Common myeloid progenitor, CD34-positive (primary cell): ENCODE data around the gene ZNF837.
A peak's percentile ranks its signal among the peaks of the same experiment; 100 is the strongest.
"Not testable (repeated sequence)": the region's sequence is repeated elsewhere in the genome, so short reads cannot be mapped to it uniquely, and the experiment has no call there.

ENCODE experiments used
- CTCF ChIA-PET: fragments of 350-600 bp; sonication (Branson Sonifier 250); formaldehyde crosslinking; loops from one replicate; lab custom pipeline; 2021; ENCODE audit warnings: antibody characterized with exemption; lab: Charles Lee
- POLR2A ChIA-PET: fragments of 350-600 bp; sonication (Branson Sonifier 250); formaldehyde crosslinking; loops from one replicate; lab custom pipeline; 2021; ENCODE audit warnings: antibody characterized with exemption; lab: Charles Lee
- DNase-seq, 3 donors: peaks; one replicate each; pipeline versions ENCODE4 v3.0.0 to v3.0.0-alpha.2; 2013
- H3K27ac ChIP-seq, 2 experiments: 1 replicate in 1 of 2; 2 replicates in 1 of 2; pipeline ENCODE4 v1.7.0; 2013; ENCODE audit warnings: inconsistent platforms in 2 of 2, low read length in 2 of 2, mild to moderate bottlenecking in 2 of 2, low read depth in 1 of 2, moderate library complexity in 1 of 2; ENCODE audit not compliant: severe bottlenecking in 2 of 2, insufficient read depth in 1 of 2, poor library complexity in 1 of 2
- H3K27me3 ChIP-seq, 5 experiments: replicated peaks in 2 of 5; 1 replicate in 3 of 5; 2 replicates in 2 of 5; pipeline versions ENCODE4 v1.6.1 to v1.7.0; 2013; ENCODE audit warnings: low read length in 4 of 5, mild to moderate bottlenecking in 2 of 5, moderate library complexity in 2 of 5, inconsistent platforms in 1 of 5; ENCODE audit not compliant: insufficient read depth in 5 of 5, control insufficient read depth in 4 of 5
- H3K36me3 ChIP-seq, 4 experiments: 1 replicate in 2 of 4; 2 replicates in 2 of 4; pipeline versions ENCODE4 v1.6.1 to v1.7.0; 2013; ENCODE audit warnings: low read length in 3 of 4, control low read depth in 1 of 4, mild to moderate bottlenecking in 1 of 4; ENCODE audit not compliant: control insufficient read depth in 4 of 4, insufficient read depth in 4 of 4
- H3K4me1 ChIP-seq, 4 experiments: 1 replicate in 3 of 4; 2 replicates in 1 of 4; pipeline versions ENCODE4 v1.6.1 to v1.7.1; 2013; ENCODE audit warnings: low read length in 3 of 4, mild to moderate bottlenecking in 3 of 4, control low read depth in 1 of 4, inconsistent platforms in 1 of 4, moderate library complexity in 1 of 4; ENCODE audit not compliant: control insufficient read depth in 4 of 4, insufficient read depth in 4 of 4; ENCODE audit errors: control extremely low read depth in 1 of 4
- H3K4me3 ChIP-seq, 7 experiments: 1 replicate in 4 of 7; 2 replicates in 3 of 7; pipeline versions ENCODE4 v1.5.1 to v1.7.0; 2013; ENCODE audit warnings: mild to moderate bottlenecking in 7 of 7, low read length in 6 of 7, moderate library complexity in 6 of 7, inconsistent platforms in 2 of 7, low read depth in 2 of 7, control low read depth in 1 of 7; ENCODE audit not compliant: insufficient read depth in 4 of 7, control insufficient read depth in 1 of 7; ENCODE audit errors: extremely low read depth in 1 of 7
- H3K9me3 ChIP-seq, 5 experiments: 1 replicate in 4 of 5; 2 replicates in 1 of 5; pipeline versions ENCODE4 v1.6.1 to v1.7.1; 2013; ENCODE audit warnings: low read length in 4 of 5, mild to moderate bottlenecking in 2 of 5, inconsistent platforms in 1 of 5, low read depth in 1 of 5, moderate library complexity in 1 of 5; ENCODE audit not compliant: control insufficient read depth in 4 of 5, insufficient read depth in 2 of 5; ENCODE audit errors: control extremely low read depth in 1 of 5
- WGBS: methylation state at CpG from one replicate; pipeline ENCODE4 v1.1.5; 2013; ENCODE audit not compliant: insufficient coverage; 5-methylcytosine and 5-hydroxymethylcytosine counted together

Gene ZNF837

GRCh38 chr19:58381460-58382212 lies 806 bp upstream of the ZNF837 start:
- Histone ChIP-seq H3K9me3 (no peaks in the 10 kb centered on the region), H3K27me3 (no peaks in the 10 kb centered on the region), H3K4me1 (peaks cover 0 to 41% (median 39%) of the 10 kb centered on the region in 4 experiments), H3K27ac (peak overlapping the region; percentile 77 to 87), H3K36me3 (no peaks in the 10 kb centered on the region), H3K4me3 (peak overlapping the region; percentile 10 to 80 (median 74))
- 39% methylated on average over 18 of the region's 26 CpGs for WGBS
- POLR2A ChIA-PET: interaction anchor here (0.7 kb wide), 2 partner anchors 30 to 55 kb away, joined by 3 to 6 read pairs; no protein-coding TSS in a partner anchor
- DNase-seq: no peak
- CTCF ChIA-PET: interaction anchor here (1.6 kb wide), 1 partner anchor 18 kb away, joined by 5 read pairs; no protein-coding TSS in a partner anchor

- H3K27ac ChIP-seq: peak overlapping the region; percentile 41 to 87
- H3K4me1 ChIP-seq: peaks cover 0 to 27% (median 24%) of the 10 kb centered on the region in 4 experiments
- no peaks in the 10 kb centered on the region for H3K27me3 ChIP-seq
- no peaks in the 10 kb centered on the region for H3K36me3 ChIP-seq
- 10% methylated on average over 23 of the region's 24 CpGs for WGBS
- H3K4me3 ChIP-seq: peak overlapping the region; percentile 56 to 80 (median 74)
- CTCF ChIA-PET: interaction anchor here (0.8 to 1.5 kb wide), 4 partner anchors 11 to 28 kb away, joined by 3 to 6 read pairs (median 4); partner anchors contain the start of gene ZNF584
- DNase-seq: no peak
- POLR2A ChIA-PET: interaction anchor here (0.5 kb wide), 1 partner anchor 177 kb away, joined by 3 read pairs; no protein-coding TSS in a partner anchor
- no peaks in the 10 kb centered on the region for H3K9me3 ChIP-seq
Measured at GRCh38 chr19:58380037-58380661, 681 bp downstream of the ZNF837 start.

GRCh38 chr19:58379246-58379645 lies 1.6 kb downstream of the ZNF837 start:
- Histone ChIP-seq H3K4me1 (peaks cover 0 to 27% (median 22%) of the 10 kb centered on the region in 4 experiments), H3K27me3 (no peaks in the 10 kb centered on the region), H3K9me3 (no peaks in the 10 kb centered on the region), H3K36me3 (no peaks in the 10 kb centered on the region), H3K4me3 (no peak overlapping the region), H3K27ac (no peak overlapping the region)
- POLR2A ChIA-PET: no interaction called here
- CTCF ChIA-PET: interaction anchor here (0.8 to 1.5 kb wide), 4 partner anchors 10 to 29 kb away, joined by 3 to 6 read pairs (median 4); partner anchors contain the start of gene ZNF584
- no peak for DNase-seq
- WGBS: 89% methylated on average over 5 of the region's 6 CpGs

- DNase-seq: not testable (repeated sequence)
- 100% methylated on average over 4 of the region's 7 CpGs for WGBS
Measured at GRCh38 chr19:58376724-58377123, 4.1 kb downstream of the ZNF837 start.

GRCh38 chr19:58374200-58374599 lies 6.6 kb downstream of the ZNF837 start:
- ChIA-PET POLR2A (no interaction called here), CTCF (interaction anchor here (1.2 to 1.7 kb wide), 6 partner anchors 9 to 143 kb away, joined by 3 to 6 read pairs (median 4); no protein-coding TSS in a partner anchor)
- Histone ChIP-seq H3K4me1 (no peaks in the 10 kb centered on the region), H3K27me3 (no peaks in the 10 kb centered on the region), H3K27ac (no peak overlapping the region), H3K36me3 (no peaks in the 10 kb centered on the region), H3K9me3 (no peaks in the 10 kb centered on the region), H3K4me3 (no peak overlapping the region)
- WGBS: no CpG with 5 or more reads among the region's 4 CpGs
- DNase-seq: no peak

More at GRCh38 chr19:58376724-58377123, 4.1 kb downstream of the ZNF837 start:
- H3K9me3 ChIP-seq, H3K4me3 ChIP-seq, H3K36me3 ChIP-seq, CTCF ChIA-PET, H3K27me3 ChIP-seq, POLR2A ChIA-PET, H3K27ac ChIP-seq: not testable (repeated sequence)
- peaks cover 0 to 17% (median 16%) of the 10 kb centered on the region in 4 experiments for H3K4me1 ChIP-seq

- no peak overlapping the region for H3K4me3 ChIP-seq
- no peak overlapping the region for H3K27ac ChIP-seq
- no peaks in the 10 kb centered on the region for H3K4me1 ChIP-seq
- no peaks in the 10 kb centered on the region for H3K27me3 ChIP-seq
- H3K9me3 ChIP-seq: peaks cover 0 to 3% (median 0%) of the 10 kb centered on the region in 5 experiments
- 97% methylated on average over 13 of the region's 15 CpGs for WGBS
- ChIA-PET POLR2A (interaction anchor here (1.0 kb wide), 1 partner anchor 10 kb away, joined by 4 read pairs; the partner anchor contains the start of gene ZNF497), CTCF (interaction anchor here (0.9 to 1.7 kb wide), 5 partner anchors 8 to 43 kb away, joined by 3 to 6 read pairs (median 4); partner anchors contain the start of gene ZNF497)
- peaks cover 0 to 3% (median 0%) of the 10 kb centered on the region in 4 experiments for H3K36me3 ChIP-seq
- peak in 1 of 3 donors; percentile 33 for DNase-seq
Measured at GRCh38 chr19:58372311-58373133, 8.3 kb downstream of the ZNF837 start.
